IMR-90 (cell line): Measurements from ENCODE around the gene MTMR4.

Experiments
- CEBPB ChIP-seq: IDR thresholded peaks from 2 replicates; pipeline ENCODE4 v1.6.1; 2012; ENCODE audit warnings: low read depth, low read length, improper control_type of control experiment
- MAFK ChIP-seq: IDR thresholded peaks from 2 replicates; pipeline ENCODE4 v1.6.1; 2012; ENCODE audit warnings: low read depth, low read length, improper control_type of control experiment
- POLR2A ChIP-seq: IDR thresholded peaks from 2 replicates; pipeline ENCODE4 v1.6.1; 2012; ENCODE audit warnings: mild to moderate bottlenecking, low read depth, low read length
- RCOR1 ChIP-seq: IDR thresholded peaks from 2 replicates; pipeline ENCODE4 v1.6.1; 2012; ENCODE audit warnings: mild to moderate bottlenecking, low read length, improper control_type of control experiment; ENCODE audit not compliant: insufficient replicate concordance
- RFX5 ChIP-seq: IDR thresholded peaks from 2 replicates; pipeline ENCODE4 v1.8.0; 2012; ENCODE audit warnings: low read depth, mild to moderate bottlenecking, low read length, moderate library complexity
- SMC3 ChIP-seq: fragments of 150-350 bp; IDR thresholded peaks from 2 replicates; pipeline ENCODE4 v1.6.1; 2016; ENCODE audit warnings: low read depth, mild to moderate bottlenecking, antibody characterized with exemption, low read length, moderate library complexity
- TF ChIP-seq, protein P1 (sequence below): conservative IDR thresholded peaks from 2 replicates; pipeline ENCODE4 v1.5.1; 2012; ENCODE audit warnings: mild to moderate bottlenecking, low read depth, low read length, improper control_type of control experiment
- TF ChIP-seq, protein P2 (sequence below): fragments of 150-350 bp; IDR thresholded peaks from 2 replicates; pipeline ENCODE4 v1.6.1; 2016; ENCODE audit warnings: low read depth, mild to moderate bottlenecking, low read length, moderate library complexity, borderline replicate concordance
- TF ChIP-seq, protein P3 (sequence below): fragments of 150-350 bp; IDR thresholded peaks from 2 replicates; pipeline ENCODE4 v1.6.1; 2017; ENCODE audit warnings: mild to moderate bottlenecking, antibody characterized with exemption, low read length, low read depth

DNA sequence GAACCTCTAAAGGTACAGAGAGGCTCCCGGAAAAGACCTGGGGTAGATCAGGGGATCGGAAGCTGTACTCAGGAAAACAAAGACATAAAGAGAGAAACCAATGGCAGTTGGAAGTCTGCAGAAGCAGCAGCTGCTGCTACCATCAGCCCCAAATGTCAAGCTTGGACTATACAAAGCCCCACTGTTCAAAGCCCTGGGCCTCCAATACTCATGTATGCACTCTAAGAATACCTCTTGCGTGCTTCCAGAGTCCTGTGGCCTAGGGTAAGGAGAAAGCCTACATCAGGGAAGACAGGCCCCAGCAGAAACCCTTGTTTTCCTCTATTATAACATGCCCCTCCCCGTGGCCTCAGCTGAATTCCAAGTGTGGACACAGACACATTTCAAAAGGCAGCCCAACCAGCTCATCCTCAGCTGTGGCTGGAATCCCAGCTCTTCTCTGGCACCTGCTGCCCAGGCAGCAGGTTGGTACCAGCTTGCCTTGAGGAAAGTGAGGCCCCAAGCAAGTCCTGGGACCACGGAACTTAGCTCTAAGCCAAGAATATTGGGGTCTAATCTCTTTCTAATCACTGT is 19.3 kb upstream of the MTMR4 start:
- TF ChIP-seq, protein P1, sequence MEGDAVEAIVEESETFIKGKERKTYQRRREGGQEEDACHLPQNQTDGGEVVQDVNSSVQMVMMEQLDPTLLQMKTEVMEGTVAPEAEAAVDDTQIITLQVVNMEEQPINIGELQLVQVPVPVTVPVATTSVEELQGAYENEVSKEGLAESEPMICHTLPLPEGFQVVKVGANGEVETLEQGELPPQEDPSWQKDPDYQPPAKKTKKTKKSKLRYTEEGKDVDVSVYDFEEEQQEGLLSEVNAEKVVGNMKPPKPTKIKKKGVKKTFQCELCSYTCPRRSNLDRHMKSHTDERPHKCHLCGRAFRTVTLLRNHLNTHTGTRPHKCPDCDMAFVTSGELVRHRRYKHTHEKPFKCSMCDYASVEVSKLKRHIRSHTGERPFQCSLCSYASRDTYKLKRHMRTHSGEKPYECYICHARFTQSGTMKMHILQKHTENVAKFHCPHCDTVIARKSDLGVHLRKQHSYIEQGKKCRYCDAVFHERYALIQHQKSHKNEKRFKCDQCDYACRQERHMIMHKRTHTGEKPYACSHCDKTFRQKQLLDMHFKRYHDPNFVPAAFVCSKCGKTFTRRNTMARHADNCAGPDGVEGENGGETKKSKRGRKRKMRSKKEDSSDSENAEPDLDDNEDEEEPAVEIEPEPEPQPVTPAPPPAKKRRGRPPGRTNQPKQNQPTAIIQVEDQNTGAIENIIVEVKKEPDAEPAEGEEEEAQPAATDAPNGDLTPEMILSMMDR, result no peak
- TF ChIP-seq POLR2A (no peak), RFX5 (no peak), CEBPB (no peak), RCOR1 (no peak), MAFK (no peak), SMC3 (no peak)
- TF ChIP-seq, protein P2, sequence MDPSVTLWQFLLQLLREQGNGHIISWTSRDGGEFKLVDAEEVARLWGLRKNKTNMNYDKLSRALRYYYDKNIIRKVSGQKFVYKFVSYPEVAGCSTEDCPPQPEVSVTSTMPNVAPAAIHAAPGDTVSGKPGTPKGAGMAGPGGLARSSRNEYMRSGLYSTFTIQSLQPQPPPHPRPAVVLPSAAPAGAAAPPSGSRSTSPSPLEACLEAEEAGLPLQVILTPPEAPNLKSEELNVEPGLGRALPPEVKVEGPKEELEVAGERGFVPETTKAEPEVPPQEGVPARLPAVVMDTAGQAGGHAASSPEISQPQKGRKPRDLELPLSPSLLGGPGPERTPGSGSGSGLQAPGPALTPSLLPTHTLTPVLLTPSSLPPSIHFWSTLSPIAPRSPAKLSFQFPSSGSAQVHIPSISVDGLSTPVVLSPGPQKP, result no peak
- TF ChIP-seq, protein P3, sequence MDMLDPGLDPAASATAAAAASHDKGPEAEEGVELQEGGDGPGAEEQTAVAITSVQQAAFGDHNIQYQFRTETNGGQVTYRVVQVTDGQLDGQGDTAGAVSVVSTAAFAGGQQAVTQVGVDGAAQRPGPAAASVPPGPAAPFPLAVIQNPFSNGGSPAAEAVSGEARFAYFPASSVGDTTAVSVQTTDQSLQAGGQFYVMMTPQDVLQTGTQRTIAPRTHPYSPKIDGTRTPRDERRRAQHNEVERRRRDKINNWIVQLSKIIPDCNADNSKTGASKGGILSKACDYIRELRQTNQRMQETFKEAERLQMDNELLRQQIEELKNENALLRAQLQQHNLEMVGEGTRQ, result no peak
